ENCODE data around the gene TIMELESS. TPM values are rescaled to one million over a fixed set of nuclear protein-coding genes. Genes with fewer than 3 reads are reported as not detected.

The TIMELESS gene
- polyA plus RNA-seq, 1 donor (not counting 4 experiments of a cell fraction or from before 2014, with no cell fraction given) = 3.5 TPM

- no peaks in the 10 kb centered on the region for H3K4me1 ChIP-seq (ENCODE audit: control insufficient read depth, extremely low read depth, insufficient read depth, low read length)
- dilution Hi-C loops (cut with MboI; ENCODE audit: extremely low pct_ligation_motif_present, low sequenced_read_pairs) = no loop called here
- FAIRE-seq = no peak
- H3K27me3 ChIP-seq (ENCODE audit: control insufficient read depth, extremely low read depth, insufficient read depth, low read length) = no peaks in the 10 kb centered on the region
- H3K9ac ChIP-seq (ENCODE audit: control insufficient read depth, extremely low read depth, insufficient read depth, low read length) = no peak overlapping the region
- H3K4me3 ChIP-seq (ENCODE audit: control insufficient read depth in 2 of 3, extremely low read depth in 1 of 3, insufficient read depth in 2 of 3, low read depth in 1 of 3, low read length in 3 of 3) = no peak overlapping the region
- no peak for DNase-seq (ENCODE audit: low read depth, low spot score)
- TF ChIP-seq EZH2 (IDR thresholded peaks at IDR 0.05; ENCODE audit: low read length) (no peak), CTCF (optimal IDR thresholded peaks at IDR 0.05 in 1 of 3, IDR thresholded peaks at IDR 0.05 in 1 of 3, conservative IDR thresholded peaks at IDR 0.05 in 1 of 3; ENCODE audit: extremely low read depth in 1 of 3, insufficient read depth in 2 of 3, low read length in 3 of 3) (no peak)
- H3K79me2 ChIP-seq (ENCODE audit: control insufficient read depth, insufficient read depth, low read length) = no peaks in the 10 kb centered on the region
- H3K27ac ChIP-seq (ENCODE audit: control insufficient read depth, insufficient read depth, low read length) = no peak overlapping the region
- H3K4me2 ChIP-seq (ENCODE audit: control insufficient read depth, extremely low read depth, insufficient read depth, low read depth, low read length) = no peak overlapping the region
- no peaks in the 10 kb centered on the region for H3K9me1 ChIP-seq (ENCODE audit: control insufficient read depth, extremely low read depth, insufficient read depth, low read length)
- H4K20me1 ChIP-seq (ENCODE audit: control insufficient read depth, extremely low read depth, insufficient read depth, low read length) = no peaks in the 10 kb centered on the region
- peaks cover 5 to 28% of the 10 kb centered on the region in 2 experiments for H3K36me3 ChIP-seq (ENCODE audit: control insufficient read depth in 2 of 2, extremely low read depth in 1 of 2, insufficient read depth in 2 of 2, low read length in 2 of 2)
- no peak overlapping the region for H2AFZ ChIP-seq (ENCODE audit: control insufficient read depth, low read length)
- H3K9me3 ChIP-seq (ENCODE audit: control insufficient read depth, low read depth, low read length) = no peaks in the 10 kb centered on the region
Observed at GRCh38 chr12:56417739-56418138, 31.5 kb downstream of the TIMELESS start.

- H3K36me3 ChIP-seq (ENCODE audit: control insufficient read depth in 2 of 2, extremely low read depth in 1 of 2, insufficient read depth in 2 of 2, low read length in 2 of 2) = peaks cover 1 to 15% of the 10 kb centered on the region in 2 experiments
- no peaks in the 10 kb centered on the region for H4K20me1 ChIP-seq (ENCODE audit: control insufficient read depth, extremely low read depth, insufficient read depth, low read length)
- no peak for FAIRE-seq
- no peaks in the 10 kb centered on the region for H3K27me3 ChIP-seq (ENCODE audit: control insufficient read depth, extremely low read depth, insufficient read depth, low read length)
- H3K4me1 ChIP-seq (ENCODE audit: control insufficient read depth, extremely low read depth, insufficient read depth, low read length) = no peaks in the 10 kb centered on the region
- no peaks in the 10 kb centered on the region for H3K9me1 ChIP-seq (ENCODE audit: control insufficient read depth, extremely low read depth, insufficient read depth, low read length)
- DNase-seq (ENCODE audit: low read depth, low spot score) = no peak
- dilution Hi-C loops (cut with MboI; ENCODE audit: extremely low pct_ligation_motif_present, low sequenced_read_pairs) = no loop called here
- no peaks in the 10 kb centered on the region for H3K9me3 ChIP-seq (ENCODE audit: control insufficient read depth, low read depth, low read length)
- TF ChIP-seq CTCF (optimal IDR thresholded peaks at IDR 0.05 in 1 of 3, IDR thresholded peaks at IDR 0.05 in 1 of 3, conservative IDR thresholded peaks at IDR 0.05 in 1 of 3; ENCODE audit: extremely low read depth in 1 of 3, insufficient read depth in 2 of 3, low read length in 3 of 3) (no peak), EZH2 (IDR thresholded peaks at IDR 0.05; ENCODE audit: low read length) (no peak)
- no peak overlapping the region for H3K27ac ChIP-seq (ENCODE audit: control insufficient read depth, insufficient read depth, low read length)
- no peak overlapping the region for H3K4me3 ChIP-seq (ENCODE audit: control insufficient read depth in 2 of 3, extremely low read depth in 1 of 3, insufficient read depth in 2 of 3, low read depth in 1 of 3, low read length in 3 of 3)
- H3K79me2 ChIP-seq (ENCODE audit: control insufficient read depth, insufficient read depth, low read length) = no peaks in the 10 kb centered on the region
- no peak overlapping the region for H3K9ac ChIP-seq (ENCODE audit: control insufficient read depth, extremely low read depth, insufficient read depth, low read length)
- H2AFZ ChIP-seq (ENCODE audit: control insufficient read depth, low read length) = no peak overlapping the region
- no peak overlapping the region for H3K4me2 ChIP-seq (ENCODE audit: control insufficient read depth, extremely low read depth, insufficient read depth, low read depth, low read length)
Observed at GRCh38 chr12:56414401-56414800, 34.8 kb downstream of the TIMELESS start.
